Measurements from ENCODE around the gene HDGFL2. TPM values are rescaled to one million over a fixed set of nuclear protein-coding genes. Genes with fewer than 3 reads are reported as not detected.
A peak's percentile ranks its signal among the peaks of the same experiment; 100 is the strongest.

The HDGFL2 gene
- total RNA-seq, 1 donor from 2014 or later: 28.2 TPM

- no peak for ATAC-seq
- intact Hi-C loops (cut with DNase I): no loop called here
- no peak for DNase-seq (ENCODE audit: missing footprints)
Measured at GRCh38 chr19:4505570-4506448, 33.7 kb downstream of the HDGFL2 start.

GRCh38 chr19:4506449-4507149, 34.5 kb downstream of the HDGFL2 start:
- intact Hi-C loops (cut with DNase I): no loop called here
- DNase-seq (ENCODE audit: missing footprints) (no peak), ATAC-seq (no peak)

- intact Hi-C loops (cut with DNase I): no loop called here
- DNase-seq (ENCODE audit: missing footprints) (no peak), ATAC-seq (no peak)
Measured at GRCh38 chr19:4507150-4507452, 35.0 kb downstream of the HDGFL2 start.

DNA sequence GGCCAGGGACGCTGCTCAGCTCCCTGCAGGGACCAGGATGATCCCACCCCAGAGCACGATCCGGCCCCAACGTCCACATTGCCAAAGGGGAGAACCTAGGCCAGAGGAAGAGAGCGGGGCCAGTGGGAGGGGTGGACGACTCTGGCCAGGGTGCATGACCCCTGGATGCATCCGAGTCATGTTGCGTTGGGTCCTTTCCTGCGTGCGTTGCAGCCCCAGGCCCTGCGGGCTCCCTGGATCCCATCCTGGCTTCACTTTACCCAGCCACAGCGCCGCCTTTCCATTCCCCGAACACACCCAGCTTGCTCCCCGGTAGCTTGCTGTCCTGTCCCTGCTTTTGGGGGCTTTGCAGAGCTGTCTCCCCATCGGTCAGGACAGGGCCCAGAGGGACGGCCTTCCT, 35.7 kb downstream of the HDGFL2 start:
- intact Hi-C loops (cut with DNase I): no loop called here
- DNase-seq (ENCODE audit: missing footprints) (no peak), ATAC-seq (no peak)

DNA sequence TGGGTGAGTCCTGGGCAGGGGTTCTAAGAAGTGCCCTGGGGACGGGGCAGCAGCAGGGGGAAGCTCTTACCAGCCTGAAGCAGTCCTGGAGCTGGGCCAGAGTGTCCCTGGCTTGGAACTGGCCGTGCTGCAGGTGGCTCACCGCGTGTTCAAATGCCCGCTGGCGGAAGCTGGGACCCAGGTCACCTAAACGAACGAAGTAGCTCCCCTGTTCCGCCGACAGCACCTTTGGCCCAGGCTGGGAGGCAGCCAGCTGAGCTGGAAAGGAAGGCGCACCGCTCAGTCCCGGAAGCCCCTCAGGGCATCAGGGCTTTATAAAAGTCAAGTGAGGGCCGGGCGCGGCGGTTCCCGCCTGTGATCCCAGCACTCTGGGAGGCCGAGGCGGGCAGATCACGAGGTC, 36.6 kb downstream of the HDGFL2 start:
- ATAC-seq (no peak), DNase-seq (ENCODE audit: missing footprints) (no peak)
- intact Hi-C loops (cut with DNase I): no loop called here

- intact Hi-C loops (cut with DNase I): no loop called here
- DNase-seq (ENCODE audit: missing footprints) (no peak), ATAC-seq (no peak)
Measured at GRCh38 chr19:4510435-4511255, 38.5 kb downstream of the HDGFL2 start.

DNA sequence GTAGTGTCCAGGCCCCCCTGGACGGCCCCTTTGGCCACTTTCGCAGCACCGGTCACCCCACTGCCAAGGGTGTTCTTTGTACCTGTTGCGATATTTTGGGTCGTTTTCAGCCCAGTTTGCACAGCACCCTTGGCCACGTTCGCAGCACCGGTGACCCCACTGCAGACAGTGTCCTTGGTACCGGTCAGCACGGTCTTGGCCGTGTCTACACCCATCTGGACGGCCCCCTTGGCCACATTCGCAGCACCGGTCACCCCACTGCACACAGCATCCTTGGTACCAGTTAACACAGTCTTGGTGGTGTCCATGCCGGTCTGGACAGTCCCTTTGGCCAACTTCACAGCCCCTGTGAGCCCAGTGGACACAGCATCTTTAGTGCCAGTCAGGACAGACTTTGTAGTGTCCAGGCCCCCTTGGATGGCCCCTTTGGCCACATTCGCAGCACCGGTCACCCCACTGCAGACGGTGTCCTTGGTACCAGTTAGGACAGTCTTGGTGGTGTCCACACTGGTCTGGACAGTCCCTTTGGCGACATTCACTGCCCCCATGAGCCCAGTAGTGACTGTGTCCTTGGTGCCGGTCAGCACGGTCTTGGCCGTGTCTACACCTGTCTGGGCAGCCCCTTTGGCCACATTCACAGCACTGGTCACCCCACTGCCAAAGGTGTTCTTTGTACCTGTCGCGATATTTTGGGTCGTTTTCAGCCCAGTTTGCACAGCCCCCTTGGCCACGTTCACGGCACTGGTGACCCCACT, 39.4 kb downstream of the HDGFL2 start:
- ATAC-seq (peak; percentile 17), DNase-seq (ENCODE audit: missing footprints) (no peak)
- intact Hi-C loops (cut with DNase I): no loop called here

DNA sequence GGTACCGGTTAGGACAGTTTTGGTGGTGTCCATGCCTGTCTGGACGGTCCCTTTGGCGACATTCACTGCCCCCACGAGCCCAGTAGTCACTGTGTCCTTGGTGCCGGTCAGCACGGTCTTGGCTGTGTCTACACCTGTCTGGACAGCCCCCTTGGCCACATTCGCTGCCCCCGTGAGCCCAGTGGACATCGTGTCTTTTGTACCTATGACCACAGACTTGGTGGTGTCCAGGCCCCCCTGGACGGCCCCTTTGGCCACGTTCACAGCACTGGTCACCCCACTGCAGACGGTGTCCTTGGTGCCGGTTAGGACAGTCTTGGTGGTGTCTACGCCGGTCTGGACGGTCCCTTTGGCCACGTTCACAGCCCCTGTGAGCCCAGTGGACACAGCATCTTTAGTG, 40.0 kb downstream of the HDGFL2 start:
- intact Hi-C loops (cut with DNase I): no loop called here
- no peak for ATAC-seq
- DNase-seq (ENCODE audit: missing footprints): no peak

DNA sequence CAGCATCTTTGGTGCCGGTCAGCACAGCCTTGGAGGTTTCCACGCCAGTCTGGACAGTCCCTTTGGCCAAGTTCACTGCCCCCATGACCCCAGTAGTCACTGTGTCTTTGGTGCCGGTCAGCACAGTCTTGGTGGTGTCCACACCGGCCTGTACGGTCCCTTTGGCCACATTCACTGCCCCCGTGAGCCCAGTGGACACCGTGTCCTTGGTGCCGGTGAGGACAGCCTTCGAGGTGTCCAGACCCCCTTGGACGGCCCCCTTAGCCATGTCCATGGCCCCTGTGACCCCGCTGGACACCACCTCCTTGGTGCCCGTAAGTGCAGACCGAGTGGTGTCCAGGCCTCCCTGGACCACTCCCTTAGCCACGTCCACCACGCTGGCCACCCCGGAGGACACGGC, 41.2 kb downstream of the HDGFL2 start:
- ATAC-seq: no peak
- intact Hi-C loops (cut with DNase I): no loop called here

GRCh38 chr19:4515732-4516131, 43.6 kb downstream of the HDGFL2 start:
- no peak for DNase-seq (ENCODE audit: missing footprints)
- ATAC-seq: no peak
- intact Hi-C loops (cut with DNase I): no loop called here

More for the DNA sequence above, 41.2 kb downstream of the HDGFL2 start:
- no peak for DNase-seq (ENCODE audit: missing footprints)

DNA sequence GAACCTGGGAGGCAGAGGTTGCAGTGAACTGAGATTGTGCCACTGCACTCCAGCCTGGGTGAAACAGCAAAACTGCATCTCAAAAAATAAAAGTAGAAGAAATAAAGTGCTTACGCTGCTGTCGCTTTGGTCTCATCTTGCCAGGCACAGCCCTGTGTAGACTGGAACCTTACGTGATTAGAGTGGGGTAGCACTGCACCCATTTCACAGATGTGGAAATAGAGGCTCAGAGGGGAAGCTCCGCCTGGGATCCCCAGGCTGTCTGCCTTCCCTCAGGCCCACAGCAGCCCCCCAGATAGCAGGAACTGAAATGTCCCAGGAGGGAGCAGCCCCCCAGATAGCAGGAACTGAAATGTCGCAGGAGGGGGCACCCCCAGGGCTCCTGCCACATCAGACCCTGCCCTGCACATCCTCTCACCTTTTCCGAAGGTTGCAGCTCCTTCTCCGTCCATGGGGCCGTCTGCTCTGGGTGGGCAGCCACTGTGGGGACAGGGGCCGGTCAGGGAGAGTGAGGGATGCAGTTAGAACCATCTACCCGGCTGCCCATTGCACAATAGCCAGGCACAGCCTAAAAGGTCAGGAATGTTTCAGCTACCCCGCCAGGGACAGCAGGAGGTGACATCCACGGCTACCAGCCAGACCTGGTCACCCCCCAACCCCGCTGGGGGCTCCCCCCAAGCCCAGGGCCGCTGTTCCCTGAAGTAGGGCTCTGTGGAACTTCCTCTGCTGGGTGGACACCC, 44.3 kb downstream of the HDGFL2 start:
- DNase-seq (ENCODE audit: missing footprints) (no peak), ATAC-seq (peak; percentile 14)
- intact Hi-C loops (cut with DNase I): no loop called here

- DNase-seq (ENCODE audit: missing footprints) (no peak), ATAC-seq (peak; percentile 52)
Measured at GRCh38 chr19:4516939-4517300, 44.8 kb downstream of the HDGFL2 start.

GRCh38 chr19:4517451-4518057, 45.5 kb downstream of the HDGFL2 start:
- DNase-seq (ENCODE audit: missing footprints) (no peak), ATAC-seq (no peak)
- intact Hi-C loops (cut with DNase I): no loop called here

More at GRCh38 chr19:4516939-4517300, 44.8 kb downstream of the HDGFL2 start:
- intact Hi-C loops (cut with DNase I): no loop called here

DNA sequence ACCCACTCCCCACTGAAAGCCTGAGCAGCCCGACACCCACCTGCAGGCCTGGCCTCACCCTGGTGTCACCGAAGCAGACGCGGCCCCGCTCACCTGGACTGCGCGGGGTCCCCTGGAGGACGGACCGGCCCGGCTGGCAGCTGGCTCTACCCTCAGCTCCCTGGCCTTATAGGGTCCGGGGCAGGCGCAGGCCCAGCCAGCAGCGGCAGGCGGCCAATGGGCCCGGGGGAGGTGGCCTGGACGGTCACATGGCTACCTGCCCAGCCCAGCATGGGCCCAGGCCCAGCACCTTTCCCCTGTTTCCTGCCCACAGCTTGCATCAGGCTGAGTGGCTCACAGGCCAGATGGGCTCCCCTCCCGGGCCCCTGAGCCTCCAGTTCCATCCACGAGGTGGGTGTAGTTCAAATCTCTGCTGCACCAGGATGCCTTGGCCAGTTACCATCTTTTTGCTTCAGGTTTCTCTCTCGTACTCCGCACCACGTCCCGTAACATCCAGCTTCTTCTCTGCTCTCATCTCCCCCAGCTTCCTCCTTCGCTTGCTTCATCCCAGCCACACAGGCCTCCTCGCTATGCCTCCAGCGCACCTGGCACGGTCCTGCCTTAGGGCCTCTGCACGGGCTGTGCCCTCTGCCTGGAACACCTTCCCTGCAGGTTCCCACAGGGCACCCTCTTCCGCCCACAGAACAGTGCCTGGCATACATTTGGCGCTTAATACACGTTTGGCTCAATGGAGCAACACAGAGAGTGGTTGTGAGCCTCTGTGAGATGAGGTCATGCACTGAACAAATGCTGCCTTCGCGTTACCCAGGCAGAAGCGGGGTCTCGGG, 46.5 kb downstream of the HDGFL2 start, which contains the start of gene PLIN4:
PLIN4 (minus strand) TSS at position 142 of the 827 bp plus-strand sequence. CDS start 214 bp downstream, outside the sequence.
- peak; percentile 87 for DNase-seq (ENCODE audit: missing footprints)
- intact Hi-C loops (cut with DNase I): no loop called here
- peak; percentile 82 for ATAC-seq

DNA sequence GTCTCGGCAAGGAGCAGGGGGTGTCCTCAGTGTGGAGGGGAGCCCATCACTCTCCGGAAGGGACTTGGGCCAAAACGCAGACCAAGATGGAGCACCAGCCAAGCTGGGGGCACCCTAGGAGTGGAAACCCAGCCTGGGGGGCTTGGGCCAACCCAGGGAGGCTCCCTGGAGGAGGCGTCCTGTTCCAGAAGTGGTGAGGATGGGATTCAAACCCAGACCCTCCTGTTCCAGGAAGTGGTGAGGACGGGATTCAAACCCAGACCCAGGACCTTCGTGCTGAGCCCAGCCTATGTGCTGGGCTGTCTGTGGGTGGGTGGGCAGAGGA, 47.0 kb downstream of the HDGFL2 start:
- ATAC-seq (no peak), DNase-seq (ENCODE audit: missing footprints) (no peak)
- intact Hi-C loops (cut with DNase I): no loop called here

DNA sequence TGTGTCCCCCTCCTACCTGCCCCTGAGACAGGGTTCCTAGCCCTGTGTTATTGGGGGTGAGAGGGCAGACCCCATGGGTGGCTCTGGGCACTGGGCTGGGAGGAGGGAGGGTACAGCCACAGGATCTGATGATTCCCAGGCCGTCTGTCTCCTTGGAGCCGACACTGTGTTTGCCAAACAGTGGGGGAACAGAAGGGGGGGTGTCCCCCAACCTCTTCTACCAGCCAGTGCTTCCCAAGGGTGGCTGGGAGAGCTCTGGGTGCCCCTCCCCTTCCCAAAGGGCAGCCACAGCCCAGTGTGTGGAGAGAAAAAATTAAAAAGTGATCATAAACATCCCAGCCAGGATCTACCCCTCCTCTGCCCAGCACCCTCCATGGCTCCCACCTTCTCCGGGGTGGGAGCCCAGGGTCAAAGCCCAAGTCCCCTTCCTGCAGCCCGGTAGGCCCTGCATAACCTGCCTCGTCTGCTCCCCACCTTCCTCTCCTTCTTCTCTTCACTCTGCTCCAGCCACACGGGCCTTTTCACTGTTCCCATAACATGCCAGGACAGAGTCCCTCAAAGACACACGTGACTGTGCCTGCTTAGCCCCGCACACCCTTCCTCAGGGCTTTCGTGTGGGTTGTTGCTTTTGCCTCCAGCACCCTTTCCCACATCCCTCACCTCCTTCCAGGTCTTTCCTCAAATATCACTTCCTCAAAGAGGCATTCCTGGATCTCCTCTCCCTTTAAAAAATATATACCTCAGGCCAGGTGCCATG, 47.6 kb downstream of the HDGFL2 start:
- no peak for DNase-seq (ENCODE audit: missing footprints)
- peak; percentile 70 for ATAC-seq
- intact Hi-C loops (cut with DNase I): no loop called here

All from Right ventricle myocardium inferior (tissue), 1 donor.